ENCODE measurements around the gene TRMT61B.

TRMT61B gene

GRCh38 chr2:28828382-28828781, 41.7 kb downstream of the TRMT61B start:
- Histone ChIP-seq H3K27me3 (replicated peaks; ENCODE audit: control insufficient read depth, insufficient read depth, low read length) (no peaks in the 10 kb centered on the region), H3K36me3 (ENCODE audit: control insufficient read depth, insufficient read depth, low read length) (no peaks in the 10 kb centered on the region), H3K4me3 (replicated peaks; ENCODE audit: low read depth, low read length) (no peak overlapping the region)
- DNase-seq (ENCODE audit: extremely low read depth, insufficient read length), result no peak
- TF ChIP-seq CTCF (IDR thresholded peaks at IDR 0.05; ENCODE audit: insufficient read depth, low read length, poor library complexity, severe bottlenecking), result no peak

- DNase-seq (ENCODE audit: extremely low read depth, insufficient read length), result no peak
- H3K4me3 ChIP-seq (replicated peaks; ENCODE audit: low read depth, low read length), result no peak overlapping the region
- TF ChIP-seq CTCF (IDR thresholded peaks at IDR 0.05; ENCODE audit: insufficient read depth, low read length, poor library complexity, severe bottlenecking), result no peak
- H3K27me3 ChIP-seq (replicated peaks; ENCODE audit: control insufficient read depth, insufficient read depth, low read length), result no peaks in the 10 kb centered on the region
- H3K36me3 ChIP-seq (ENCODE audit: control insufficient read depth, insufficient read depth, low read length), result no peaks in the 10 kb centered on the region
Measured at GRCh38 chr2:28824870-28825269, 45.2 kb downstream of the TRMT61B start.

- Histone ChIP-seq H3K36me3 (ENCODE audit: control insufficient read depth, insufficient read depth, low read length) (no peaks in the 10 kb centered on the region), H3K4me3 (replicated peaks; ENCODE audit: low read depth, low read length) (no peak overlapping the region), H3K27me3 (replicated peaks; ENCODE audit: control insufficient read depth, insufficient read depth, low read length) (no peaks in the 10 kb centered on the region)
- DNase-seq (ENCODE audit: extremely low read depth, insufficient read length), result no peak
- TF ChIP-seq CTCF (IDR thresholded peaks at IDR 0.05; ENCODE audit: insufficient read depth, low read length, poor library complexity, severe bottlenecking), result no peak
Measured at GRCh38 chr2:28824207-28824606, 45.9 kb downstream of the TRMT61B start.

GRCh38 chr2:28822036-28822435, 48.1 kb downstream of the TRMT61B start:
- Histone ChIP-seq H3K4me3 (replicated peaks; ENCODE audit: low read depth, low read length) (no peak overlapping the region), H3K27me3 (replicated peaks; ENCODE audit: control insufficient read depth, insufficient read depth, low read length) (no peaks in the 10 kb centered on the region), H3K36me3 (ENCODE audit: control insufficient read depth, insufficient read depth, low read length) (no peaks in the 10 kb centered on the region)
- no peak for DNase-seq (ENCODE audit: extremely low read depth, insufficient read length)
- TF ChIP-seq CTCF (IDR thresholded peaks at IDR 0.05; ENCODE audit: insufficient read depth, low read length, poor library complexity, severe bottlenecking), result no peak

- Histone ChIP-seq H3K27me3 (replicated peaks; ENCODE audit: control insufficient read depth, insufficient read depth, low read length) (no peaks in the 10 kb centered on the region), H3K4me3 (replicated peaks; ENCODE audit: low read depth, low read length) (no peak overlapping the region), H3K36me3 (ENCODE audit: control insufficient read depth, insufficient read depth, low read length) (no peaks in the 10 kb centered on the region)
- peak; percentile 22 for DNase-seq (ENCODE audit: extremely low read depth, insufficient read length)
- peak; percentile 64 for TF ChIP-seq CTCF (IDR thresholded peaks at IDR 0.05; ENCODE audit: insufficient read depth, low read length, poor library complexity, severe bottlenecking)
Measured at GRCh38 chr2:28821295-28821958, 48.7 kb downstream of the TRMT61B start.

- TF ChIP-seq CTCF (IDR thresholded peaks at IDR 0.05; ENCODE audit: insufficient read depth, low read length, poor library complexity, severe bottlenecking), result no peak
- Histone ChIP-seq H3K36me3 (ENCODE audit: control insufficient read depth, insufficient read depth, low read length) (no peaks in the 10 kb centered on the region), H3K4me3 (replicated peaks; ENCODE audit: low read depth, low read length) (no peak overlapping the region), H3K27me3 (replicated peaks; ENCODE audit: control insufficient read depth, insufficient read depth, low read length) (no peaks in the 10 kb centered on the region)
- no peak for DNase-seq (ENCODE audit: extremely low read depth, insufficient read length)
Measured at GRCh38 chr2:28818053-28818452, 52.1 kb downstream of the TRMT61B start.
